ENCODE measurements around the gene NEAT1.

Gene NEAT1

GRCh38 chr11:65433657-65434056 is 11.1 kb downstream of the NEAT1 start:
- peaks cover 50% of the 10 kb centered on the region for H3K4me1 ChIP-seq (ENCODE audit: insufficient read depth, low read length)
- no peaks in the 10 kb centered on the region for H3K27me3 ChIP-seq (ENCODE audit: insufficient read depth, low read length)
- no peak overlapping the region for H2AFZ ChIP-seq (ENCODE audit: low read depth, low read length)
- H3K9me3 ChIP-seq (ENCODE audit: low read length): no peaks in the 10 kb centered on the region
- peak overlapping the region; percentile 1 for H3K4me3 ChIP-seq (ENCODE audit: low read length)
- H3K36me3 ChIP-seq (ENCODE audit: insufficient read depth, low read length): peaks cover 63% of the 10 kb centered on the region

- Histone ChIP-seq H3K4me3 (ENCODE audit: low read length) (peak overlapping the region; percentile 1), H3K4me1 (ENCODE audit: insufficient read depth, low read length) (peaks cover 45% of the 10 kb centered on the region), H3K36me3 (ENCODE audit: insufficient read depth, low read length) (peaks cover 68% of the 10 kb centered on the region), H3K9me3 (ENCODE audit: low read length) (no peaks in the 10 kb centered on the region), H3K27me3 (ENCODE audit: insufficient read depth, low read length) (no peaks in the 10 kb centered on the region), H2AFZ (ENCODE audit: low read depth, low read length) (no peak overlapping the region)
Measured at GRCh38 chr11:65434057-65434666, 11.6 kb downstream of the NEAT1 start.

- Histone ChIP-seq H3K27me3 (ENCODE audit: insufficient read depth, low read length) (no peaks in the 10 kb centered on the region), H3K9me3 (ENCODE audit: low read length) (no peaks in the 10 kb centered on the region), H3K4me3 (ENCODE audit: low read length) (no peak overlapping the region), H3K36me3 (ENCODE audit: insufficient read depth, low read length) (peaks cover 74% of the 10 kb centered on the region), H2AFZ (ENCODE audit: low read depth, low read length) (no peak overlapping the region), H3K4me1 (ENCODE audit: insufficient read depth, low read length) (peaks cover 38% of the 10 kb centered on the region)
Measured at GRCh38 chr11:65434667-65435410, 12.2 kb downstream of the NEAT1 start.

- no peaks in the 10 kb centered on the region for H3K27me3 ChIP-seq (ENCODE audit: insufficient read depth, low read length)
- peaks cover 70% of the 10 kb centered on the region for H3K36me3 ChIP-seq (ENCODE audit: insufficient read depth, low read length)
- H3K4me1 ChIP-seq (ENCODE audit: insufficient read depth, low read length): peaks cover 32% of the 10 kb centered on the region
- H3K4me3 ChIP-seq (ENCODE audit: low read length): no peak overlapping the region
- no peaks in the 10 kb centered on the region for H3K9me3 ChIP-seq (ENCODE audit: low read length)
- H2AFZ ChIP-seq (ENCODE audit: low read depth, low read length): no peak overlapping the region
Measured at GRCh38 chr11:65435411-65435931, 12.9 kb downstream of the NEAT1 start.

- no peaks in the 10 kb centered on the region for H3K9me3 ChIP-seq (ENCODE audit: low read length)
- peaks cover 71% of the 10 kb centered on the region for H3K36me3 ChIP-seq (ENCODE audit: insufficient read depth, low read length)
- no peaks in the 10 kb centered on the region for H3K27me3 ChIP-seq (ENCODE audit: insufficient read depth, low read length)
- H2AFZ ChIP-seq (ENCODE audit: low read depth, low read length): no peak overlapping the region
- H3K4me3 ChIP-seq (ENCODE audit: low read length): no peak overlapping the region
- H3K4me1 ChIP-seq (ENCODE audit: insufficient read depth, low read length): peaks cover 29% of the 10 kb centered on the region
Measured at GRCh38 chr11:65435981-65436411, 13.4 kb downstream of the NEAT1 start.

- H3K9me3 ChIP-seq (ENCODE audit: low read length): no peaks in the 10 kb centered on the region
- H2AFZ ChIP-seq (ENCODE audit: low read depth, low read length): no peak overlapping the region
- H3K27me3 ChIP-seq (ENCODE audit: insufficient read depth, low read length): no peaks in the 10 kb centered on the region
- H3K4me1 ChIP-seq (ENCODE audit: insufficient read depth, low read length): peaks cover 23% of the 10 kb centered on the region
- H3K36me3 ChIP-seq (ENCODE audit: insufficient read depth, low read length): peaks cover 72% of the 10 kb centered on the region
- H3K4me3 ChIP-seq (ENCODE audit: low read length): no peak overlapping the region
Measured at GRCh38 chr11:65436412-65437032, 13.9 kb downstream of the NEAT1 start.

- no peaks in the 10 kb centered on the region for H3K27me3 ChIP-seq (ENCODE audit: insufficient read depth, low read length)
- H3K36me3 ChIP-seq (ENCODE audit: insufficient read depth, low read length): peaks cover 77% of the 10 kb centered on the region
- H3K9me3 ChIP-seq (ENCODE audit: low read length): no peaks in the 10 kb centered on the region
- no peak overlapping the region for H3K4me3 ChIP-seq (ENCODE audit: low read length)
- no peak overlapping the region for H2AFZ ChIP-seq (ENCODE audit: low read depth, low read length)
- peaks cover 20% of the 10 kb centered on the region for H3K4me1 ChIP-seq (ENCODE audit: insufficient read depth, low read length)
Measured at GRCh38 chr11:65437436-65438227, 15.0 kb downstream of the NEAT1 start.

GRCh38 chr11:65438257-65439151 is 15.9 kb downstream of the NEAT1 start:
- Histone ChIP-seq H3K9me3 (ENCODE audit: low read length) (no peaks in the 10 kb centered on the region), H3K36me3 (ENCODE audit: insufficient read depth, low read length) (peaks cover 77% of the 10 kb centered on the region)

GRCh38 chr11:65439331-65440181 is 17.0 kb downstream of the NEAT1 start:
- Histone ChIP-seq H3K4me1 (ENCODE audit: insufficient read depth, low read length) (peaks cover 12% of the 10 kb centered on the region), H3K9me3 (ENCODE audit: low read length) (no peaks in the 10 kb centered on the region), H3K27me3 (ENCODE audit: insufficient read depth, low read length) (no peaks in the 10 kb centered on the region), H2AFZ (ENCODE audit: low read depth, low read length) (no peak overlapping the region), H3K4me3 (ENCODE audit: low read length) (no peak overlapping the region), H3K36me3 (ENCODE audit: insufficient read depth, low read length) (peaks cover 78% of the 10 kb centered on the region)

More at GRCh38 chr11:65438257-65439151, 15.9 kb downstream of the NEAT1 start:
- H2AFZ ChIP-seq (ENCODE audit: low read depth, low read length): no peak overlapping the region
- H3K27me3 ChIP-seq (ENCODE audit: insufficient read depth, low read length): no peaks in the 10 kb centered on the region
- H3K4me3 ChIP-seq (ENCODE audit: low read length): no peak overlapping the region
- peaks cover 19% of the 10 kb centered on the region for H3K4me1 ChIP-seq (ENCODE audit: insufficient read depth, low read length)

GRCh38 chr11:65440831-65441499 is 18.4 kb downstream of the NEAT1 start:
- H3K4me3 ChIP-seq (ENCODE audit: low read length): no peak overlapping the region
- H3K9me3 ChIP-seq (ENCODE audit: low read length): no peaks in the 10 kb centered on the region
- no peaks in the 10 kb centered on the region for H3K27me3 ChIP-seq (ENCODE audit: insufficient read depth, low read length)
- H2AFZ ChIP-seq (ENCODE audit: low read depth, low read length): no peak overlapping the region
- peaks cover 80% of the 10 kb centered on the region for H3K36me3 ChIP-seq (ENCODE audit: insufficient read depth, low read length)
- peaks cover 8% of the 10 kb centered on the region for H3K4me1 ChIP-seq (ENCODE audit: insufficient read depth, low read length)

- Histone ChIP-seq H3K4me3 (ENCODE audit: low read length) (no peak overlapping the region), H2AFZ (ENCODE audit: low read depth, low read length) (no peak overlapping the region), H3K4me1 (ENCODE audit: insufficient read depth, low read length) (peaks cover 8% of the 10 kb centered on the region), H3K9me3 (ENCODE audit: low read length) (no peaks in the 10 kb centered on the region), H3K27me3 (ENCODE audit: insufficient read depth, low read length) (no peaks in the 10 kb centered on the region), H3K36me3 (ENCODE audit: insufficient read depth, low read length) (peaks cover 68% of the 10 kb centered on the region)
Measured at GRCh38 chr11:65442842-65443331, 20.3 kb downstream of the NEAT1 start.

All from neuron (in vitro differentiated cells).